H1 (cell line): ENCODE measurements around the gene TFF2. TPM values are rescaled to one million over a fixed set of nuclear protein-coding genes. Genes with fewer than 3 reads are reported as not detected.

ENCODE experiments used
- ASH2L ChIP-seq: fragments of 200-600, 300-600 bp; sonication (generic); IDR thresholded peaks from one replicate; pipeline ENCODE4 v1.7.1; 2017; ENCODE audit warnings: low read length
- polyA plus RNA-seq, 7 experiments: library from polyadenylated mRNA; depleted of rRNA in 3 of 7; stranded (reverse) in 5 of 7; unstranded in 2 of 7; fragments of >200 nt in 5 of 7; fragments of 200-250 nt in 2 of 7; gene quantifications; 1 replicate in 5 of 7; 2 replicates in 1 of 7; 4 replicates in 1 of 7; pipeline versions ENCODE4 v1.2.1 to v1.2.3, GENCODE V29; 2011 to 2013; ENCODE audit warnings: missing spikeins in 2 of 7, mixed read lengths in 2 of 7
- total RNA-seq: library from RNA; stranded (reverse); fragmentation: NEBNext Ultra II Directional; extraction: Animal tissue kit (Norgen Biotek cat#: 25700); gene quantifications from 2 replicates; pipeline ENCODE4 v1.2.1, GENCODE V29; 2021

Gene TFF2
- total and polyA plus RNA-seq, 2 of the 8 experiments (the other 6 are each of a cell fraction or from before 2014, with no cell fraction given) = not detected

- no peak for TF ChIP-seq ASH2L
Measured at GRCh38 chr21:42321845-42322244, 28.9 kb downstream of the TFF2 start (continued).
